ENCODE data around the gene PP2D1. TPM values are rescaled to one million over a fixed set of nuclear protein-coding genes. Genes with fewer than 3 reads are reported as not detected.
A peak's percentile ranks its signal among the peaks of the same experiment; 100 is the strongest.
"Not testable (repeated sequence)": the region's sequence is repeated elsewhere in the genome, so short reads cannot be mapped to it uniquely, and the experiment has no call there.

The PP2D1 gene
- total RNA-seq, 1 donor from 2014 or later = not detected

DNA sequence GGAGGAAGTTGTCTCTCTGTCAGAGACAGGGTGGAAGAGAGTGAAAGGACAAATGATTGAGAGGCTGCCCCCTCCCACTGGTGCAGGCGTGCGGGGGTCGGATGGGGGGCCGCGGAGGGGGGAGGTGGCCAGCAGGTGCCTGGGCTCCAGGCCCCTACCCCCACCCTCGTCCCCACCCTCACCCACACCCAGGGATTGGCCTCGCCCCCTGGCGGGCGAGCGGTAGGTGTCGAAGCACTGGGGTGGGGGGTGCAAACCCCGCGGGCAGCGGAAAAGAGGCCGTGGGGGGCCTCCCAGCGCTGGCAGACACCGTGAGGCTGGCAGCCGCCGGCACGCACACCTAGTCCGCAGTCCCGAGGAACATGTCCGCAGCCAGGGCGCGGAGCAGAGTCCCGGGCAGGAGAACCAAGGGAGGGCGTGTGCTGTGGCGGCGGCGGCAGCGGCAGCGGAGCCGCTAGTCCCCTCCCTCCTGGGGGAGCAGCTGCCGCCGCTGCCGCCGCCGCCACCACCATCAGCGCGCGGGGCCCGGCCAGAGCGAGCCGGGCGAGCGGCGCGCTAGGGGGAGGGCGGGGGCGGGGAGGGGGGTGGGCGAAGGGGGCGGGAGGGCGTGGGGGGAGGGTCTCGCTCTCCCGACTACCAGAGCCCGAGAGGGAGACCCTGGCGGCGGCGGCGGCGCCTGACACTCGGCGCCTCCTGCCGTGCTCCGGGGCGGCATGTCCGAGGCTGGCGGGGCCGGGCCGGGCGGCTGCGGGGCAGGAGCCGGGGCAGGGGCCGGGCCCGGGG, 27.9 kb upstream of the PP2D1 start, which contains the start of gene KAT2B:
KAT2B (plus strand) TSS at position 682 of the 783 bp plus-strand sequence; CDS start at position 714, 32 bp downstream.
- DNase-seq (ENCODE audit: low read depth) = no peak

DNA sequence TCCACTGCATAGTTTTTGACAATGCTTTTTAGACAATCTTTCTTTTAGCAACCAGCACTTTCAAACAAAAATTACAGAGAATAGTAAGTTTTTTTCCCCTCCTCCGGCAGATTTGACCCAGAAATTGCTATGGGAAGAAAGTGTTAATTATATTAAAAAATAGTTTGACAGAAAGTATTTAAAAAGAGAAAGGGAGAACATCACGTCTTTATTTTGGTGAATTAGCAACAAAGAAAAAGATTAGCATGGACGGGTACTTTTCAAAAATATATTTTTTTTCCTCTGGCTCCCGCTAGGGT, 27.4 kb upstream of the PP2D1 start:
- DNase-seq (ENCODE audit: low read depth) = no peak

DNA sequence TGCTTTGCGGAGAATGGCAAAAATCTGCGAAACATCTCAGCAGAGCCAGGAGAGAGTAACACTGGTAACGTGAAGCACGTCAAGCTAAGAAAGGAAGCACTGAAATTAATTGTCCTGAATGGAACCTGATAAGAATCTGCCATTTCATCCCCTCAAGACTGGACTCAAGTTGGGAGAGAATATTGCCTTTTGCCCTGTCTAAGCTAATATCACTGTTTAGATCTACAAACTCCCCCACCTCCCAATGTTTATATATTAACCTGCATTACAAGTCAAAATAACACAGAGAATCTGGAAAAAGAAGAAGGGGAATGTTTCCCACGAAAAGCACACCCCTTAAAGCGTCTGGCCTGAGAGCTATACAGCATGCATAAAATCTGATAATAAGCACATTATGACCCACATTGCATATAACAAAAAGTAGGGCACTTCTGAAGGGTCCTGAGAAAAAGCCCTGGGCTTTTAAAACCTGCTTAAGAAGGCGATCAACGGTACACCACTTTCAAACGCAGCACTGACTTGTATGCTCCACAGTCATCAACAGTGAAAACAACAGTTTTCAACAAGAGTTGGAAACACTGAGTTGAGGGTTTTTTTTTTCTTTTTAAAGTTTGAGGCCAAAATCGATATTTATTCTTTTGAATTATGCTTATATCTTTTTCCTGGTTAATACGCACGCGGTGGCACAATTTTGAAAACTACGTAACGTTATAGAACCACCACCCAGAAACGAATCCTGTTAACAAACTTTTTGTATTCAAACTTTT, 26.8 kb upstream of the PP2D1 start:
- DNase-seq (ENCODE audit: low read depth) = no peak

DNA sequence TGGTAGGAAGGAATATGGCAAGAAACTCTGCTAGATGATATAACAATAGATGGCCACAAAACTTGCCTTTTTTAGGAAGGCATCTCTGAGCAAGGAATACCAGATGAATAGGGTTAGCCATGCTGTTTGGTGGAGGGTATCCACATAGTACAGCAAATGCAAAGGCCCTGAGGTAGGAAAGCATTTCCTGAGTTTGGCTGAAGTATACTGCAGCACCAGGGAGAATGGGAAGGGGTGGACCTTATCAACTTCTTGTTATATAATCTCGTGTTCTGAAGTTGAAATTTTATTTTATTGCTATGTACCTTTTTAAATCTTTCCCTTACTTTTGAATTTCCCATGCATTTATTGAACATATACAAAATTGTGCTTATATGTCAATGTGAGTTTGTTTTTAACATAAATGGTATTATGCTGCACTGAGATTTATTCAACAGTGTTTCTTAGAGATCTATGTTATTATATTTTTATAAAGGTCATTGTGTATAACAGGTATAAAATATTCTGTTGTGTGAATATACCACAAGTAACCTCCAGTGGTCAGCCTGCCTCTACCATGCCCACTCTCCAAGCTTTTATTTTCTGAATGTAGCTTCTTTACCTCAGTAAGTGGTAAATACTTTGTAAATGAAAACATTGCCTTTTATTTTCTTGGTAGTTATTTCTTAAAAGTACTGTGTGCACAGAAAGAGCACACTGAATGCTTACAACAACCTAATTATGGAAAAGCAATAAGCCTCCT, 25.4 kb upstream of the PP2D1 start:
- no peak for DNase-seq (ENCODE audit: low read depth)

DNA sequence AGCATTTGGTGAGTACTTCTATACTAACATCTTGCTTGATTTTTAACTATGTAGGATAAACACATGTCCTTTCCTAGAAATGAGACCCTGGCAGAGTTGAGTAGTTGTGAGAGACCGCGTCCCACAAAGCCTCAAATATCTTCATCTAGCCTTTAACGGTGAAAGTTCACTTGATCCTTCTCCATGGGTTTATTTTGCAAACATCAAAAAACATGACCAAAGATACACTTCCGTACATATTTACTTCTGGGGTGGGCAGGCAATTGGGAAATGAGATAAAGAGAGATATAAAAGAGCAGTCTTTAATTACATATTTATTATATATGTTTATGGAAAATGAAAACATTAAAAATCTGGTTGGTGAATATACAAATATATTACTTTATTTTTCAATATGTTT, 23.0 kb upstream of the PP2D1 start:
- DNase-seq (ENCODE audit: low read depth) = no peak

DNA sequence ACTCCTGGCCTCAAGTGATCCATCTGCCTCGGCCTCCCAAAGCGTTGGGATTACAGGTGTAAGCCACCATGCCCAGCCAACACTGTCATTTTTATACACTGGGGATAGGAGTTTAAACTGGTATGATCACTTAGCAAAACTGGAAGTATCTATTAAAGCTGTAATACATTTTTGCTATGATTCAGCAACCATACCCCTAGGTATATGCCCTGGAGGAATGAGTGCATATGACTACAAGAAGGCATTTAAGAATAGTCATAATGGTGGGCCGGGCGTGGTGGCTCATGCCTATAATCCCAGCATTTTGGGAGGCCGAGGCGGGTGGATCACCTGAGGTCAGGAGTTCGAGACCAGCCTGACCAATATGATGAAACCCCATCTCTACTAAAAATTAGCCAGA, 19.9 kb upstream of the PP2D1 start:
- not testable (repeated sequence) for DNase-seq (ENCODE audit: low read depth)

DNA sequence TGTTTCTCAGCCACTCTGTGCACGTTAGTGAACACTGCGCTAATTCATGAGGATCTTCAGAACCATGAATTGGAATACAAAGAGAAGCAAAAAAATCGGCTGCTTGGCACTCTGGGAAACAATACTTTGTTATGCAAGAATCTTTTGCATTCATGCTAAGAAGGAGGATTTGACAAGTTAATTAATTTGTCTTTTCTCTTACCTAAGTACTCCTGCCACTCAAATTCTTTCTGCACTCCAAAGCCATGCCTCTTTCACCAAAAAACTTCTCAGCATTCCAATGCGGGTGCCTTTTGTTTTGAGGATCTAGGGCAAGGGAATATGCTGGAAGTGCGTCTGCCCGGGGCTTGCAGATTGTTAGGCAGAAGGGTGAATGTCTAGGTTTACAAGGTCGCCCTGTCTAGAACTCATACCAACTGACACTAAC, 16.9 kb upstream of the PP2D1 start:
- no peak for DNase-seq (ENCODE audit: low read depth)

DNA sequence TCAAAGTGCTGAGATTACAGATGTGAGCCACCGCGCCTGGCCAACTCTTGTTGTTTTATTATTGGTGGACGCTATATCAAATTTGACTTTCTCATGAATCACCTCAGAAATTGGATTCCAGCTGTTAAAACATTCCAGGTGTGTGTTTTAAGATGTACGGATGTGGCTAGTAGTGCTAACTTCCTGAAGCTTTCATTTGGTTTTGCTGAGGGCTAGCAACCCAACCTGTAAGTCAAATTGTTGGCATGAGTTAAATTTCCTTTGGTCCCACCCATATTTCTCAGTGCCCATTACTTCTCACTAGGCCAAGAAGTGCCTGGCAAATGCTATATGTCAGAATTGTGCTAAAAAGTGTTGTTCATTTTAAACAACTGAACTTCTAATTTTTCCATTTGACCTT, 15.1 kb upstream of the PP2D1 start:
- DNase-seq (ENCODE audit: low read depth) = no peak

DNA sequence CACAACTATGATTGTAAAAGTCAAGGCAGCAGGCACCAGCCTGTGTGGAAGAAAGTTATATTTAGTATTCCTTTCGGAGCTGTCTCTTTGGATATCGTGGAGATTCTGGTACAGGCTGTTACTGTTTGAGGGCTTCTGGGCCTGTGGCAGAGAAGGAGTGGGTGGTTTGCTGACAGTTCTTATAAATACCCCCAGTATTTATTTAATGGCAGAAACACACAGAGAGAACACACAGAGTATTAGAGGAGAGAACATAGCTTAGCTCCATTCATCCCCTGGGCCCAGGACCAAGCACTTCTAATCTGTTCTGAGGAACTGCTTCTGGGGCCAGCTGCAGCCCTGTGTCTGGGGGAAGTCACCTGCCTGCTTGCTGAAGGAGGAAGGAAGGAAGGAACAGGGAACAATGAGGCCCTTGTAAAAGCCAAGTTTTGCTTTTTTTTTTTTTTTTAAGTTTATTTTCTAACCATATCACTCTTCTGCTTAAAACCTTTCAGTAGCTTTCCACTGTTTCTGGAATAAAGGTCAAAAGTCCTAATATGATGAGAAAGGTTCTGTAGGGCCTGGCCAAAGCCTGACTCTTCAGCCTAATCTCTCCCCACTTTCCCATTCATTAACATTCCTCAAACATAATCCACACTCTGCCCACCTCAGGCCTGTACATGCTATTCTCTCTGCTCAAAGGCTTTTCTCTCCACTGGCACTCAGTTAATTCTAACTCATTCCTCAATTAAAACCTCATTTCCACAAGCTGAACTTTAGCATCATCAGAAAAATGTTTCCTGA, 11.8 kb upstream of the PP2D1 start:
- no peak for DNase-seq (ENCODE audit: low read depth)

DNA sequence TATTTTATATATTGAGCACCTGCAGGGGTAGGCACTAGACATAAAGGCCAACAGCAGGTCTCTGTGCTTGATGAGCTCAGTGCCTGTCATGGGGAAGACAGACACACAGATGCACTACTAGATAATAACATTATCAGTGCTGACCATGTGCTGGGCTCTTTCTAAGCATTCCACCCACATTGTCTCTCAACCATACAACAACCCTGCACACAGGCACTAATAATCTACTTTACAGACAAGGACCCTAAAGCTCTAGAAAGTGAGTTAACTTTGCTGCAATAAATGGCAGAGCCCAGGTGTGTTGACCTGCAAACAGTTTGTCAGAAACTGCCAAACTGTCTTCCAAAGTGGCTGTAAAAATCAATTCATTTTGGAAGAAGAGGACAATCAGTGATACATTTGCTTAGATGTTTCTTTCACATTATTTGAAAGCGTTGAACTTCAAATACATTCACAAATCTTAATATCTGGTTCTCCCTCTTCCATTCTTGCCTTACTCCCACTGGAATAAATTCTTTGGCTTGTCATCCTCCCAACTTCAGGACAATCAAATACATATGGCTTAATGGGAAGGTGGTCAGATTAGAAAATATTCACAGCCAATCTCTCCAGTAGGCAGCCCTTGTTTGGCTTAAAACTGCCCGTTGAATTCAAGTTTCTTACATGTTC, 11.0 kb upstream of the PP2D1 start:
- no peak for DNase-seq (ENCODE audit: low read depth)

DNA sequence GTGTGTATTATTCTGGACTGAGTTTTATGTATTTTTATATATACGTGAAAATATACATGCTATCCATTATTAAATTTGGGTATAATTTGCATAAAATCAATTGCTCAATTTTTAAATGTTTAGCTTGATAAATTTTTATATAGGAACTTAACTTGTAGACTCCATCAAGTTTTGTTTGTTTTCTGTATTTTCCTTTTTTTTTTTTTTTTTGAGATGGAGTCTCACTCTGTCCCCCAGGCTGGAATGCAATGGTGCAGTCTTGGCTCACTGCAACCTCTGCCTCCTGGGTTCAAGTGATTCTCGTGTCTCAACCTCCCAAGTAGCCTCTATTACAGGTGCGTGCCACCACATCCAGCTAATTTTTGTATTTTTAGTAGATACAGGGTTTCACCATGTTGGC, 4.0 kb upstream of the PP2D1 start:
- not testable (repeated sequence) for DNase-seq (ENCODE audit: low read depth)

DNA sequence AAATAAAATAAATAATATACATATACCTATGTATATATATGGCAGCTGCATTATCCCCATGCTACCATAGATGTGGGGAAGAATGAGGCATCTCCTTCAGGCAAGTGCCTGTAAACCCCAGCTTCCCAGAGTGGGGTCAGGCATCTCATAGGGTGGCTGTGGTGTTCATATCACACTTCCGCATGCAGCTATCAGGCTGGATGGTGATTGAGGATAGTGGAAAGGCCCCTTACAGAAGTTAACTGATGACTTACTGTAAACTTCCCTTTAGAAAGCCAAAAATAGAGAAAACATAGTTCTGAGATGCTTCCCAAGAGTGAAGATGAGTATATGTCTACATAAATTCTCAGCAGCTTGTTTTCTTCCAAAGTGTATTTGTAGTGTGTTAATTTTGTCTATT, 3.5 kb upstream of the PP2D1 start:
- no peak for DNase-seq (ENCODE audit: low read depth)

DNA sequence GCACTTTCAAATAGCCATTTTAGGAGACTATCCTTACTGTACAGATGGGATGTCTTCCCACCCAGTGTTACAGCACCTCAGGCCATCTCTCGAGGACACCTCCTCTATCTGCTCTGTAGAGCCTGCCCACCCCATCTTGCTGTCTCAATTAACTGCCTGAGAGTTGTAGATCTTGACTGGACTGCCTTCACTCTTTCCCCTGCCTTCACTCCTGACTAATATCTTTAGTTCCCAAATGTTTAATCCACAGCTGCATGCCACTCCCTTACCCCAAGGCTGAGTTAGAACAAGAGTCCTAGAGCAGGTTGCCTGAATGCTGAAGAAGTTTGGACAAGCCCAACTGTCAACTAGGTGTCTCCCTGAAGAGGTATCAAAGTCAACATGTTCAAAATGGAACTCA, 1.3 kb upstream of the PP2D1 start:
- DNase-seq (ENCODE audit: low read depth) = no peak

DNA sequence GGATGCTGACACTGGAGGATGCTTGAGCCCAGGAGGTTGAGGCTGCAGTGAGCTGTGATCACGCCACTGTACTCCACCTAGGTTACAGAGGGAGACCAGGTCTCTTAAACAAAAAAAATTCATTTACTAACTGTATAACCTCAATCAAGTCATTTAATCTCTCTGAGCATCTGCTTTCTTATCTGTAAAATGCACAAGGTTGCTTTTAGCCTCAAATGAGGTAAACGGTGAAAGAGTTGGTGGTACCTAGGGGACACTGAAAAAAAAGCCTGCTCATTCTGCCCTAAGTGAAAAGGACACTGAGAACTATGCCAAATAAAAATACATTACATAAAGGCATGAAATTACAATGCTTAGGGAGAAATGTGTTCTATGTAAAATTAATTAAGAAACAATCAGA, 3.4 kb downstream of the PP2D1 start:
- DNase-seq (ENCODE audit: low read depth) = no peak

DNA sequence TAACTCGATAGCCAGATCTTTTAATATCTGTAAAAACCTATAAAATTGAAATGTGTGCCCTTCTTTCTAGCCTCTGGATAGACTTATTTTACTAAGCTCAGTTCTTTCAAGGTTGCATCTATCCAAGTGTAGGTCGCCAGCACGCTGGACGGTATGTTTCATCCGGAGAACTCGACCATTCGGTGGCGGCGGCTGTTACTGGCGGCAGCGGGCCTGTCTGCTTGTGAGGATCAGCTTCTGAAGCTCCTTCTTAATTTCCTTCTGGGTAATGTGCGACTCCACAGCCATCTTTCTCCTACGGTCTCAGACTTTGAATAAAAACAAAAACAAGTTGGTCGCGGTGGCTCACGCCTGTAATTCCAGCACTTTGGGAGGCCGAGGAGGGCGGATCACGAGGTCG, 4.1 kb downstream of the PP2D1 start:
- DNase-seq (ENCODE audit: low read depth) = no peak

DNA sequence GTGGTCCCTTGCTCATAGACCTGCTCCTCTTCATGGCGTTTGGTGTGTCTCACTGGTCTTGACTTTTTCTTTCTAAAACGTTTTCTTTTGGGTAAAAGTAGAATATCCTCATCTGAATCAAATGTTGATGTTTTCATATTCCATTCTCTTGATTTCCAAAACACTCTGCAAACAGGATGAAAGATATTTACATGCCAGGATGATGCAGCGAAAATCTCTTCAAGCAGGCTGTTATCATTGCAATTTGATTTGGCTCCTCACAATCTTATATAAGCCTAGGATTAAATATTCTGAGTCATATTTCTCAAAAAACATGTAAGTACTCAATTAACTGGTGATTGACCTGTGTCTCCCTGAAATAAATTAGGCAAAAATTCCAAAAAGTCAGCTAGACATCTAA, 10.1 kb downstream of the PP2D1 start:
- no peak for DNase-seq (ENCODE audit: low read depth)

DNA sequence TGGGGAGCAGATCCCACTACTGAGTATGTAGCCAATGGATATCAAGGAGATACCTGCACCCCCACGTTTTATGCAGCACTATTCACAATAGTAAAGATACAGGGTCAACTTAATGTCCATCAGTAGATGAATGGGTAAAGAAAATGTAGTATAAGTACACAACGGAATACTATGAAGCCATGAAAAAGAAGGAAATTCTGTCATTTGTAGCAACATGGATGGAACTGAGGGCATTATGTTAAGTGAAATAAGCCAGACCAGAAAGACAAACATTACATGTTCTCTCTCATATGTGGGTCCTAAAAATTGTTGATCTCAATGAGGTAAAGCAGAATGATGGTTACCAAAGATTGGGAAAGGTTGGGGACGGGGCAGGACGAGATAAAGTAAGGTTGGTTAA, 14.6 kb downstream of the PP2D1 start:
- DNase-seq (ENCODE audit: low read depth) = no peak

DNA sequence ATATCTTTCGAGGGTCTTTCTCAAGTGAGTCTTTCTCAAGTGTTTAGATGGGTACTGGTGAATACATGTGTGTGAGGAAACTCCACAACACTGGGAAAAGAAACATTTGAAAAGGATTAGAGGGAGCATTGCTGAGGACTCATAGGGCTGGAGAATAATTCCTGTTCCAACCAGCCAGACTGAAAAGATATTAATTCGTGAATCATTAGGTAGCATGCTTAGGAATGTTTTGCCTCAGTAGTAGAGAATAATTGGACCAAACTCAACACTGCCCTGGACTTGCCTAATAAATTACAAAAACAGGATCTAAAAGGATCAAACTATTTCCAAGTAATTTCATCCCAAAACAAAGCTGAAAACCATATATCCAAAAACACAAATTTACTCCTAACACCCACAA, 17.3 kb downstream of the PP2D1 start:
- peak; percentile 72 for DNase-seq (ENCODE audit: low read depth)

DNA sequence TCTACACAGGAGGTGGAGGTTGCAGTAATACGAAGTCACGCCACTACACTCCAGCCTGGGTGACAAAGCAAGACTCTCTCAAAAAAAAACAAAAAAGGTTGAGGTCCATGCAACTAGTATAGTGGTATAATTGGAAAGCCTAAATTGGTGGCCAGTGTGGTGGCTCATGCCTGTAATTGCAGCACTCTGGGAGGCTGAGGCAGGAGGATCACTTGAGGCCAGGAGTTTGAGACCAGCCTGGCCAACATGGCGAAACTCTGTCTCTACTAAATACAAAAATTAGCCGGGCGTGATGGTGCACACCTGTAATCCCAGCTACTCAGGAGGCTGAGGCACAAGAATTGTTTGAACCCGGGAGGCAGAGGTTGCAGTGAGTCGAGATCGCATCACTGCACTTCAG, 23.2 kb downstream of the PP2D1 start:
- DNase-seq (ENCODE audit: low read depth) = not testable (repeated sequence)

DNA sequence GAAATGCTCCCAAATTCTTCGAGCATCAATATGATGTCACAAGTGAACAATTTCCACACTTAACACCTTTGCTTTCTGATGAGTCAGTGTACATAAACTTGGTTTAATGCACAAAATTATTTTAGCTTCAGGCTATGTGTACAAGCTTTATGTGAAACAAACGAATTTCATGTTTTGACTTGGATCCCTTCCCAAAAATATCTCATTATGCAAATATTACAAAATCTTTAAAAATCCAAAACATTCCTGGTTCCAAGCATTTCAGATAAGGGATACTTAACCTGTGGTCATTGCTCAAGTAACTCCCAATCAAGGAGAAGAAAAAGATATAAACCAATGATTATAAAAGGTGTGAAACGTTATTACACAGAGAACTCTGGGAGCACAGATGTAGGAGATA, 40.0 kb downstream of the PP2D1 start:
- peak; percentile 55 for DNase-seq (ENCODE audit: low read depth)

DNA sequence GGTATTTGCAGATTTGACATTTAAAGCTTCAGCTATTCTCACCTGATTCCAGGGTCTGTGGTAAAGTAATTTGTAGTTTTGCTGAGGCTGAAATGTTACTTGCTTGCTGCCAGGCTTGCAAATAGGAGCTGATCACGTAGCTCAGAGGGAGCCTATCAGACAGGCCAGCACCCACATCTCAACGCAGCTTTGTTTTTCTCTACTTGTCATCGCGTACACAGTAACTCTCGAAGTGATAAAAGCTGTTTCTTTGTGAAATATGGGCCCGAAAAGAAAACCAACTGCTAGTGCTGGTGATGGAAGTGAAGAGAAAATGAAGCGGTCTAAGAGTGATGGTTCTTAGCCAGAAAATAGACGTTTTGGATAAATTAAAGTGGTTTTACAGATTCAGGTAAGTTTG, 41.7 kb downstream of the PP2D1 start:
- DNase-seq (ENCODE audit: low read depth) = no peak

Measured in renal cortical epithelial cell (primary cell).